ENCODE measurements around the gene CUZD1.

DNA sequence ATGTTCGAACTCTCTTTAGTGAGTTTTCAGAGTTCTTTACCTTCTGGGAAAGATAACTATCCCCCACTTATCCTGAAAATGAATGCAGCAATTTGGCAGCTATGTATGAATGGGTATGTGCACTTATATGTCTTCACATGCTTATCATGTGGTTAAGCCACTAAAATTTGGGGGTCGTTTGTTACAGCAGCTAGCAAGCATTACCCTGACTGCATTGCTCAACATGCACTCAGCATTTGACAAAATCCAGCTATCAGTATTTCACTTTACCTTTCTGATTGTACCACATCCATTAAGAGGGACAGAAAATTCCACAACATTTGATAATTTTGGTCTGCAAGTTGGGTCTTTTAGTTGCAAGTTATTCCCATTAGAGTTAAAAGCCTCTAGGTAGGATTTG, 9.7 kb downstream of the CUZD1 start:
- TF ChIP-seq, protein P1, sequence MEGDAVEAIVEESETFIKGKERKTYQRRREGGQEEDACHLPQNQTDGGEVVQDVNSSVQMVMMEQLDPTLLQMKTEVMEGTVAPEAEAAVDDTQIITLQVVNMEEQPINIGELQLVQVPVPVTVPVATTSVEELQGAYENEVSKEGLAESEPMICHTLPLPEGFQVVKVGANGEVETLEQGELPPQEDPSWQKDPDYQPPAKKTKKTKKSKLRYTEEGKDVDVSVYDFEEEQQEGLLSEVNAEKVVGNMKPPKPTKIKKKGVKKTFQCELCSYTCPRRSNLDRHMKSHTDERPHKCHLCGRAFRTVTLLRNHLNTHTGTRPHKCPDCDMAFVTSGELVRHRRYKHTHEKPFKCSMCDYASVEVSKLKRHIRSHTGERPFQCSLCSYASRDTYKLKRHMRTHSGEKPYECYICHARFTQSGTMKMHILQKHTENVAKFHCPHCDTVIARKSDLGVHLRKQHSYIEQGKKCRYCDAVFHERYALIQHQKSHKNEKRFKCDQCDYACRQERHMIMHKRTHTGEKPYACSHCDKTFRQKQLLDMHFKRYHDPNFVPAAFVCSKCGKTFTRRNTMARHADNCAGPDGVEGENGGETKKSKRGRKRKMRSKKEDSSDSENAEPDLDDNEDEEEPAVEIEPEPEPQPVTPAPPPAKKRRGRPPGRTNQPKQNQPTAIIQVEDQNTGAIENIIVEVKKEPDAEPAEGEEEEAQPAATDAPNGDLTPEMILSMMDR (IDR thresholded peaks at IDR 0.05), result no peak
- TF ChIP-seq ZFX (IDR thresholded peaks at IDR 0.05; ENCODE audit: borderline replicate concordance), result no peak
